Upper lobe of left lung (tissue), 4 donors: ENCODE results near the gene CIBAR2.

Source experiments
- CTCF ChIP-seq, 6 experiments: fragments of 450-650 bp in 4 of 6; fragments of 200-600 bp in 2 of 6; sonication (generic) in 2 of 6; IDR thresholded peaks; one replicate each; pipeline ENCODE4 v1.5.1; 2016 to 2019; ENCODE audit warnings: antibody characterized with exemption in 6 of 6
- EP300 ChIP-seq, 4 donors: sonication (generic); formaldehyde crosslinking; IDR thresholded peaks; one replicate each; pipeline ENCODE4 v1.5.1; 2017; ENCODE audit warnings: antibody characterized with exemption in 4 of 4, control low read depth in 2 of 4
- POLR2A ChIP-seq, 4 donors: fragments of 450-650 bp; IDR thresholded peaks; one replicate each; pipeline ENCODE4 v1.5.1; 2016 to 2017; ENCODE audit warnings: antibody characterized with exemption in 4 of 4, mild to moderate bottlenecking in 2 of 4

GRCh38 chr16:85120006-85120340 is 7.7 kb upstream of the CIBAR2 start:
- TF ChIP-seq POLR2A (IDR thresholded peaks at IDR 0.05) (no peak), CTCF (IDR thresholded peaks at IDR 0.05) (no peak), EP300 (IDR thresholded peaks at IDR 0.05) (no peak)
